Measurements from ENCODE around the gene CAMKMT.

Gene CAMKMT

DNA sequence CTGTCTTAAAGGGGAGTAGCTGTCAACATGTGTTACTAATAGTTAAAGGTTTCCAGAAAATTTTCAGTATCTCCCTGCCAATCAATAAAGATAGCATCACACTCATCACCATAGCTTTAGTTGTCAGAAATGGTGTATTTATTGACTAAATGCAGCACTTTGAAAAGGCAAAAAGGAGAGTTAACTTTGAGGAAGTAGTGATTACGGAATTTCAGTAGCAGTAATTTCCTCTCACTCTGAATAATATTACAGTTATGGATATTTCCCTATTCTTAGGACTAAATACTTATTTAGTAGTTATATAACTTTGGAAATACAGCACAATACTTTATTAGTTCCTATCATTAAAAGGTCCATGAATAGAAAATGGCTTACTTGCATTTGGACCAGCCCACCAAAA is 250.5 kb downstream of the CAMKMT start:
- DNase-seq: no peak

GRCh38 chr2:44614940-44615339 is 253.2 kb downstream of the CAMKMT start:
- DNase-seq: no peak

DNA sequence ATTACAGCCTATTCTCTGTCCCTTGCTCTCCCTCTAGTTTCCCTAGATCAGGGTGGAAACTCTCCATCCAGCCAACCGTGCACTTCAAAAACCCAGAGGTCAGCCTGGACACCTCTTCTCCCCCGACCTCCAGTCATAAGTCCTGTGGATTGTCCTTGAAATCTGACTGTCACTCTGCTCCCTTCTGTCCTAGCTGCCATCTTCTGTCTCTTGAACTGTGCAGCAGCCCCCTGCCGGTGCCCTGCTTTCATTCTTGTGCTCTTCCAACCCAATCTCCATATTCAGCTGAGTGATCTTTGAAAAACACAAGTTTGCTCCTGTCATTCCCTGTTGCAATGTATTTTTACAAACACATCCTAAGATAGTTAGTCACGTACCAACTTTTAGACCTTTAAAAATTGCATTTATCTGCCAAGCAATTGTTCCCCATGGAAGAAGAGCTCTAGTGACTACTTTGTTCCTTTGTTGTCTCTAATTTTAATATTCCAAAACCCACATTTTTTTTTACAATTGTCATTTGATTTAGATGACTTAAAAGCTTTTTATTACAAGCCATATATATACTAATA is 254.3 kb downstream of the CAMKMT start:
- no peak for DNase-seq

- no peak for DNase-seq
Observed at GRCh38 chr2:44616667-44617155, 255.0 kb downstream of the CAMKMT start.

DNA sequence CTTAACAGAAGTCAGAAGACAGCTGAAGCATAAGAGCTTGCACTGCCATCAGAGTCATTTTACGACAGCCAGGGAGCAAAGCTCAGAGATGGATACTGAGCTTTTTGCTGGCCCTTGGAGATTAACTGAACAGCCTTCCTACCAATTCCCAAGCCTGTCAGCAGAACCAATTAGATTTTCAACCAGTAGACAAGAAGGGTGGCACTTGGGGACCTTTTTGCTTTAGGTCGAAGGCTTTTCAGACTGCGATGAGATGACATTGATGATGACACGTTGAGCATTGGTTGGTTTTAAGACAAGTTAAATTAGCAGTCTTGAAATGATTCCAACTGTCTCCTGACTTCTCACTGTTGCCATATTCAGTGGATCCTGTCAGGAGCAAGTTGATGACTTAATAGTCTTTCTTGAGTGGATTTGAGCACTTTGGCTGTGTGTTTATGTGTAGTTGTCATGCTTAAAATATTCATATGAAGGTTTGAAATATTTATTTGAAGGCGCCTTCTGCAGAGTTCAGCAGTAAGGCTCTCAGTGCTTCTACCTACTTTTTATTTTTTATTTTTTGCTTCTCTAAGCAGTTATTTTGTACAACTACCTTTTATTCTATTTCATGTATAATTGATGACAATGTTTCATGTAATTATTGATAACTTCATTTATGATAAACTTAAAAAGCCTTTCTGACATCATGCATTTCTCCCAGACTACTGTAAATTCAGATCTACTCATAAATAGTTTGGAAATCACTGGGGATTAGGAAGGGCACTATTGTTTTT is 256.7 kb downstream of the CAMKMT start:
- DNase-seq: no peak

DNA sequence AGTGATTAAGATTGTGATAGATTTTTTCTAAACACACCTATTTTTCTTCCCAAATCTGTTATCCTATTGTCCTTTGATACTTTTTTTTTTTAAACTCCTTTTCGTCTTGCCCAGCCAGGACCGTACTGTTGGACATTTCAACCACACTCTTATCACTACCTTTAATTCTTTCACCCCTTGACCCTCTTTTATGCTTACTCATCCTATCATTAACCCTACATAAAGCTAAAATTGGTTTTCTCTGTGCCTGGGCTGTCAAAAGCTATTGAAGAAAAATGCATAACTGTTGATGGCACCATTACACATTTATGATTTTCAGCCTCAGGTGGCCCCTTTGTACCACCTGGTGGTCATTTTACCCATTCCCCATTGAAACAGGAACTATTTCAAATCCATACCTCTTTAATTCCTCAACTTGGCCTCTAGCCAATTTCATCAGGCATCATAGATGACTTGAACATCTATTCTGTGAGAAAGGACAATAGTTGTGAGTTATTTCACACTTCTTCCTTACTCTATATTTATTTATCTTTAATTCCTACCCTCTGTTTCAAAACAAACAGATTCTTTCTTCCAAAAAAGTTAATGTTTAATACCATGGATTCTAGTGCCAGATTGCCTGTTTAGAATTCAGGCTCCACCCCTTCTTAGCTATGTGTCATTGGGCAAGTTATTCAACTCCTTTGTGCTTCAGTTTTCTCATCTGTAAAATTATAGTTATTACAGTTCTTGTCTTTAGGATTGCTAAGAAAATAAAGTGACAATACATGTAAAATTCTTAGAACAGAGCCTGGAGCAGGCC is 258.6 kb downstream of the CAMKMT start:
- no peak for DNase-seq

- no peak for DNase-seq
Observed at GRCh38 chr2:44623622-44624351, 262.0 kb downstream of the CAMKMT start.

- no peak for DNase-seq
Observed at GRCh38 chr2:44628297-44628696, 266.6 kb downstream of the CAMKMT start.

GRCh38 chr2:44632931-44633689 is 271.4 kb downstream of the CAMKMT start:
- no peak for DNase-seq

- no peak for DNase-seq
Observed at GRCh38 chr2:44635725-44636124, 274.0 kb downstream of the CAMKMT start.

DNA sequence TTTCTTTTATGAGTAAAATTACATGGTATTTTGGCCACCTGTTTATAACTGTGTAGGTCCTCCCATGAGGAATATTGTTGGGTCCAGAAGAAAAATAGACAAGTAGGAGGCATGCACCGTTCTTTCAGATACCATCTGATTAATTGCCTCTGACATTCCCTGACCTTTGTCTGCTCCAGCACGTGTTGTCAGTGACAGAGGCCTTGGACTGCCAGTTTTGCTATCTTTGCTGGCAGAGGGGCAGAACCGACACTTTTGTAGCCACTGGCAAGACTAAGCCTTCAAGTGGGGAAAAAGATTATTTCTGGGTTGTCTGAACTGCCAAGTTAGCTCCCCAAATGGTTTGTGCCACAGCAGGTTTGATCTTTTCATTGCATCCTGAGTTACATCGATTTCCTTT is 276.9 kb downstream of the CAMKMT start:
- DNase-seq: no peak

GRCh38 chr2:44639399-44639798 is 277.7 kb downstream of the CAMKMT start:
- no peak for DNase-seq

- no peak for DNase-seq
Observed at GRCh38 chr2:44642123-44642857, 280.5 kb downstream of the CAMKMT start.

- no peak for DNase-seq
Observed at GRCh38 chr2:44645937-44646336, 284.2 kb downstream of the CAMKMT start.

- DNase-seq: no peak
Observed at GRCh38 chr2:44649381-44649780, 287.6 kb downstream of the CAMKMT start.

GRCh38 chr2:44650796-44651195 is 289.0 kb downstream of the CAMKMT start:
- DNase-seq: no peak

GRCh38 chr2:44651974-44652373 is 290.2 kb downstream of the CAMKMT start:
- DNase-seq: no peak

GRCh38 chr2:44652701-44653100 is 291.0 kb downstream of the CAMKMT start:
- no peak for DNase-seq

DNA sequence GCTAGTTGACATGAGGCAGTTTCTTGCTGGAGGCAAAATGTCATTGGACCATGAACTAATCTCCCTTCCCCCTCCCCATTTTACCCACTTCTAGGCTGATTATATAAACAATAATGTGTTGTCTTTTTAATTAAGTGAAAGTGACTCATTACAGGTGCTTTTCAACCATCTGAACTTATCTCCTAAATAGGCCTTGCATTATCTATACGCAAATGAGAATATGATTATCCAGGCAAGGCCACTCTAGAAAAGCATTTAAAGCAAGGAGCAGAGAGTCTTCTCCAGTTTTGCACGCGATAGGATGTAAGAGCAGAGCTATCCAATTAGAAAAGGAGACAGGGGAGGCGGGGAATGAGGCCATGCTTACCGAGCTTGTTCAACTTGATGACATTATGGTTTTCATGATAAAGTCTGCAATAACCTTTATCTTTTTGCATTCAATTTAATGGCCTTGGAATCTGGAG is 293.7 kb downstream of the CAMKMT start:
- no peak for DNase-seq

GRCh38 chr2:44656460-44656859 is 294.7 kb downstream of the CAMKMT start:
- DNase-seq: no peak

DNA sequence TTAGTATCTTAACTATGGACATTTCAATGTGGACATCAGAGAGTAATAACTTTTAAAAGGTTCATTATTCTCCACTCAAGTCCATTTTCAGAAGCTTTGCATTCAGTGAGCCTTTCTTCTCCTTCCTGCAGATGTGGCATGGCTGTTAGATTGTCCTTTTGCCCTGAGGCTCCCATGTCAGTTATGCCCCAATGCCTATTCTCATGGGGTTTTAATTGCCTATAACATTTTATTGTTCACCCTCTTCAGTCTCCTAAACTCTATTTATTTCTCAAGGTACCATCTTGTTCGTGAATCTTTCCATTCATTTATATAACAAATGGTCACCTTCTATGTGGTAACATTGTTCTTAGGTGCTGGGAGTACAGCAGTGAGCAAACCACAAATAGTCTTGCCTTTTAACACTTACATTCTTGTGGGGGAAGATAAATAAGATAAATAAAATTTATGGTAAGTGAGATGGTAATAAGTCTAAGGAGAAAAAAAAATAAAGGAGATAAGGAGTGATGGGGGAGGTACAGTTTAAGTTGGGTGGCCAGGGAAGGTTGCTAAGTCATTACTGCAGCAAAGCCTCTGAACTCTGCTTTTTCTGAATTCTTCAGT is 301.8 kb downstream of the CAMKMT start:
- no peak for DNase-seq
